Measurements from ENCODE around the gene BMPR1A. TPM values are rescaled to one million over a fixed set of nuclear protein-coding genes. Genes with fewer than 3 reads are reported as not detected.

BMPR1A gene
- polyA plus RNA-seq, 2 of the 4 experiments (the other 2 are of a cell fraction) = 25.5 to 39.0 TPM

- H3K4me3 ChIP-seq = no peak overlapping the region
- peak overlapping the region in 1 of 2 experiments; percentile 89; a peak in 2 of 6 replicates for H3K27ac ChIP-seq
- 84% methylated on average over 6 of the region's 12 CpGs for WGBS (ENCODE audit: missing lambda C conversion rate)
- POLR2A ChIA-PET = no interaction called here
- DNase-seq (ENCODE audit: low read depth in 1 of 2, low spot score in 1 of 2) (no peak), ATAC-seq (no peak), FAIRE-seq (no peak)
- H3K4me2 ChIP-seq = no peak overlapping the region
- H3K4me1 ChIP-seq = peaks cover 43% of the 10 kb centered on the region
- CTCF ChIA-PET = interaction anchor here (0.7 to 3.4 kb wide), 3 partner anchors 15 to 61 kb away, joined by 3 to 23 read pairs (median 11); no protein-coding TSS in a partner anchor
- TF ChIP-seq RARB (CRISPR knock-in tag; IDR thresholded peaks at IDR 0.05) = no peak
- TF ChIP-seq NPAS2 (CRISPR knock-in tag; IDR thresholded peaks at IDR 0.05; ENCODE audit: borderline replicate concordance) = no peak
- TF ChIP-seq KDM5A (IDR thresholded peaks at IDR 0.05) = no peak
- TF ChIP-seq CTCF (IDR thresholded peaks at IDR 0.05) = no peak
- TF ChIP-seq JUN (IDR thresholded peaks at IDR 0.05) = no peak
- TF ChIP-seq, protein P1, sequence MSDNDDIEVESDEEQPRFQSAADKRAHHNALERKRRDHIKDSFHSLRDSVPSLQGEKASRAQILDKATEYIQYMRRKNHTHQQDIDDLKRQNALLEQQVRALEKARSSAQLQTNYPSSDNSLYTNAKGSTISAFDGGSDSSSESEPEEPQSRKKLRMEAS (IDR thresholded peaks at IDR 0.05) = no peak
- TF ChIP-seq TP53 (CRISPR knock-in tag; IDR thresholded peaks at IDR 0.05) = no peak
- TF ChIP-seq SREBF2 (IDR thresholded peaks at IDR 0.05) = no peak
- TF ChIP-seq HDAC2 (IDR thresholded peaks at IDR 0.05) = no peak
- no peak for TF ChIP-seq FOSB (CRISPR knock-in tag; IDR thresholded peaks at IDR 0.05)
- TF ChIP-seq, protein P2, sequence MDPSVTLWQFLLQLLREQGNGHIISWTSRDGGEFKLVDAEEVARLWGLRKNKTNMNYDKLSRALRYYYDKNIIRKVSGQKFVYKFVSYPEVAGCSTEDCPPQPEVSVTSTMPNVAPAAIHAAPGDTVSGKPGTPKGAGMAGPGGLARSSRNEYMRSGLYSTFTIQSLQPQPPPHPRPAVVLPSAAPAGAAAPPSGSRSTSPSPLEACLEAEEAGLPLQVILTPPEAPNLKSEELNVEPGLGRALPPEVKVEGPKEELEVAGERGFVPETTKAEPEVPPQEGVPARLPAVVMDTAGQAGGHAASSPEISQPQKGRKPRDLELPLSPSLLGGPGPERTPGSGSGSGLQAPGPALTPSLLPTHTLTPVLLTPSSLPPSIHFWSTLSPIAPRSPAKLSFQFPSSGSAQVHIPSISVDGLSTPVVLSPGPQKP (IDR thresholded peaks at IDR 0.05; ENCODE audit: low read depth, low read length) = no peak
- TF ChIP-seq MAZ (IDR thresholded peaks at IDR 0.05; ENCODE audit: borderline replicate concordance, low read depth, low read length) = no peak
- TF ChIP-seq, protein P3, sequence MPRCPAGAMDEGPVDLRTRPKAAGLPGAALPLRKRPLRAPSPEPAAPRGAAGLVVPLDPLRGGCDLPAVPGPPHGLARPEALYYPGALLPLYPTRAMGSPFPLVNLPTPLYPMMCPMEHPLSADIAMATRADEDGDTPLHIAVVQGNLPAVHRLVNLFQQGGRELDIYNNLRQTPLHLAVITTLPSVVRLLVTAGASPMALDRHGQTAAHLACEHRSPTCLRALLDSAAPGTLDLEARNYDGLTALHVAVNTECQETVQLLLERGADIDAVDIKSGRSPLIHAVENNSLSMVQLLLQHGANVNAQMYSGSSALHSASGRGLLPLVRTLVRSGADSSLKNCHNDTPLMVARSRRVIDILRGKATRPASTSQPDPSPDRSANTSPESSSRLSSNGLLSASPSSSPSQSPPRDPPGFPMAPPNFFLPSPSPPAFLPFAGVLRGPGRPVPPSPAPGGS (IDR thresholded peaks at IDR 0.05) = no peak
- TF ChIP-seq TFCP2L1 (CRISPR knock-in tag; IDR thresholded peaks at IDR 0.05) = no peak
- no peak for TF ChIP-seq GATA3 (IDR thresholded peaks at IDR 0.05; ENCODE audit: borderline replicate concordance)
- no peak for TF ChIP-seq CBX8 (IDR thresholded peaks at IDR 0.05)
- TF ChIP-seq PHF8 (IDR thresholded peaks at IDR 0.05; ENCODE audit: borderline replicate concordance, low read depth) = no peak
- no peak for TF ChIP-seq KDM1A (IDR thresholded peaks at IDR 0.05; ENCODE audit: low read depth)
- H3K9me3 ChIP-seq = no peaks in the 10 kb centered on the region
These were observed 205.2 kb downstream of the BMPR1A start for GRCh38 chr10:86961481-86962091.

DNA sequence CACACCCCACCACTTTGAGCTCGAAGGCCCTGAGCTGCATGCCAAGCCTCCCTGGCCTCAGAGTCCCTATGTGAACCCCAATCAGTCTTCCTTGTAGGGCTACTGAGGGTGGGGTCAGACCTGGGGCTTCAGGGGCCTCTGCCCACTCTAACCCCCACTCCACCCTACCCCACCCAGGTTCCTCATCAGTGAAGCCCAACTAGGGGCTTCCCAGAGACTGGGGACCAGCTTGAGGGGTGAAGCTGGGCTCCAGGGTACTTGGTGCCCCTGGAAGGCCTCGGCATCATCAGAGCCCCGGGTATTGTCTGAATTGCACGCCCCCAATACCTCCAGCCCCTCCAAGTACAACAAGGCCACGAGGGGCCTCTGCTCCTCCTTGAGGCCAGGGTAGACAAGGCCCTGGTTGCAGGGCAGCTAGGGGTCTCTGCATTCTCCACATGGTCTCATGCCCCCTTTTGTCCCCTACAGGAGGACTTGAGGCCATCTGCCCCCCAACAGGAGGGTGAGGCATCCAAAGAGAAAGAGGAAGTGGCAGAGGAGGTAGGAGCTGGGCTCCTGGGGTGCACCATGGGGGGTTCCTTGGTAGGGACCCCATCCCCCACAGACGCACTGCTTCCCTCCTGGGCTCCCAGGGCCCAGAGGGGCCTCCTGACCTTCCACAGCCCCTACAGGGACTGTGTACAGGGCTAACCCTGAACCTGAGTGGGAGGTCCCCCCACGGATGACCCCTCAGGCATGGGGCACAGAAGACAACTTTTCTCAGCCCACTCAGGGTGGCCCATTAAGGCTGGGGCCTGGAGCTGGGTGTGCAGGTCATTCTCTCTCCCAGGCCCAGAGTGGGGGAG, 205.9 kb downstream of the BMPR1A start:
- ATAC-seq (no peak), FAIRE-seq (no peak), DNase-seq (ENCODE audit: low read depth in 1 of 2, low spot score in 1 of 2) (no peak)
- POLR2A ChIA-PET = no interaction called here
- Histone ChIP-seq H3K4me3 (no peak overlapping the region), H3K9me3 (no peaks in the 10 kb centered on the region), H3K4me1 (peaks cover 51% of the 10 kb centered on the region), H3K27ac (no peak overlapping the region; a peak in 1 of 6 replicates), H3K4me2 (no peak overlapping the region)
- 95% methylated on average over 6 of the region's 7 CpGs for whole genome bisulfite sequencing (ENCODE audit: missing lambda C conversion rate)
- CTCF ChIA-PET = interaction anchor here (0.7 to 3.4 kb wide), 4 partner anchors 16 to 62 kb away, joined by 3 to 23 read pairs (median 9); no protein-coding TSS in a partner anchor
- TF ChIP-seq ZFP36 (IDR thresholded peaks at IDR 0.05; ENCODE audit: borderline replicate concordance, partially characterized antibody) = no peak
- no peak for TF ChIP-seq GATA3 (IDR thresholded peaks at IDR 0.05; ENCODE audit: borderline replicate concordance)
- TF ChIP-seq TP53 (CRISPR knock-in tag; IDR thresholded peaks at IDR 0.05) = no peak
- TF ChIP-seq KDM5A (IDR thresholded peaks at IDR 0.05) = no peak
- TF ChIP-seq, protein P1 (IDR thresholded peaks at IDR 0.05) = no peak
- TF ChIP-seq MYC (IDR thresholded peaks at IDR 0.05; ENCODE audit: borderline replicate concordance, low read length) = no peak
- no peak for TF ChIP-seq RNF2 (IDR thresholded peaks at IDR 0.05; ENCODE audit: borderline replicate concordance, low read depth)
- TF ChIP-seq HDAC2 (IDR thresholded peaks at IDR 0.05) = no peak
- no peak for TF ChIP-seq ZSCAN20 (CRISPR knock-in tag; IDR thresholded peaks at IDR 0.05)
- TF ChIP-seq NFE2L2 (conservative IDR thresholded peaks at IDR 0.05; ENCODE audit: low read length) = no peak
- TF ChIP-seq, protein P4, sequence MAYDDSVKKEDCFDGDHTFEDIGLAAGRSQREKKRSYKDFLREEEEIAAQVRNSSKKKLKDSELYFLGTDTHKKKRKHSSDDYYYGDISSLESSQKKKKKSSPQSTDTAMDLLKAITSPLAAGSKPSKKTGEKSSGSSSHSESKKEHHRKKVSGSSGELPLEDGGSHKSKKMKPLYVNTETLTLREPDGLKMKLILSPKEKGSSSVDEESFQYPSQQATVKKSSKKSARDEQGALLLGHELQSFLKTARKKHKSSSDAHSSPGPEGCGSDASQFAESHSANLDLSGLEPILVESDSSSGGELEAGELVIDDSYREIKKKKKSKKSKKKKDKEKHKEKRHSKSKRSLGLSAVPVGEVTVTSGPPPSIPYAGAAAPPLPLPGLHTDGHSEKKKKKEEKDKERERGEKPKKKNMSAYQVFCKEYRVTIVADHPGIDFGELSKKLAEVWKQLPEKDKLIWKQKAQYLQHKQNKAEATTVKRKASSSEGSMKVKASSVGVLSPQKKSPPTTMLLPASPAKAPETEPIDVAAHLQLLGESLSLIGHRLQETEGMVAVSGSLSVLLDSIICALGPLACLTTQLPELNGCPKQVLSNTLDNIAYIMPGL (CRISPR knock-in tag; IDR thresholded peaks at IDR 0.05; ENCODE audit: borderline replicate concordance) = no peak
- no peak for TF ChIP-seq NPAS2 (CRISPR knock-in tag; IDR thresholded peaks at IDR 0.05; ENCODE audit: borderline replicate concordance)
- TF ChIP-seq RAD21 (conservative IDR thresholded peaks at IDR 0.05 in 1 of 2, IDR thresholded peaks at IDR 0.05 in 1 of 2) = no peak
- no peak for TF ChIP-seq CBX2 (IDR thresholded peaks at IDR 0.05; ENCODE audit: borderline replicate concordance, low read depth)
- TF ChIP-seq ATOH8 (CRISPR knock-in tag; IDR thresholded peaks at IDR 0.05; ENCODE audit: low read depth) = no peak
